Epithelial cell of proximal tubule (primary cell): ENCODE results near the gene CACNB4. TPM values are rescaled to one million over a fixed set of nuclear protein-coding genes. Genes with fewer than 3 reads are reported as not detected.
"Not testable (repeated sequence)": the region's sequence is repeated elsewhere in the genome, so short reads cannot be mapped to it uniquely, and the experiment has no call there.

Experiments
- DNase-seq: peaks from one replicate; pipeline ENCODE4 v3.0.0-alpha.2; 2011; ENCODE audit warnings: low read depth
- H3K4me3 ChIP-seq: 2 replicates; pipeline ENCODE4 v1.5.1; 2011; ENCODE audit warnings: low read depth, mild to moderate bottlenecking, low read length
- CTCF ChIP-seq: conservative IDR thresholded peaks from 2 replicates; pipeline ENCODE4 v1.5.1; 2012; ENCODE audit warnings: low read depth, mild to moderate bottlenecking, low read length
- total RNA-seq: library from RNA; depleted of rRNA; stranded (reverse); fragments of >200 nt; gene quantifications from 2 replicates; pipeline ENCODE4 v1.2.3, GENCODE V29; 2015

The CACNB4 gene
- total RNA-seq, 1 donor from 2014 or later = 0.52 TPM

DNA sequence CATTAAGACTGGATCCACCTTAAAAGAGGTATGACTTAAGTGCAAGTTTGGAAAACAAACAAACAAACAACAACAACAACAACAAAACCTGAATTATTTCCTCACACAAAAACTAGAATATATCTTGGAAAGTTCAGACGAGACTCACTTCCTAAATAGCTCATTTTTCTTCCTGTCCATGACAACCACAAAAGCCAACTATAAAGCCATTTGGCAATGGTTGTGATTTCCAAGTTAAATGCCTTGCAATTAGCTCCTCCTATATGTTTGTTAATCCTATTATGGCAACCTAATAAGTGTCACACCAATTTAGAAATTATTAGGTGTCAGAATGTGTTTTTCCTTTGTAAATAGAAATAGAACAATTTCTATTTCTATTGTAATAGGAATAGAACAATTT is 179.1 kb downstream of the CACNB4 start:
- H3K4me3 ChIP-seq = no peak overlapping the region
- no peak for DNase-seq
- no peak for TF ChIP-seq CTCF

DNA sequence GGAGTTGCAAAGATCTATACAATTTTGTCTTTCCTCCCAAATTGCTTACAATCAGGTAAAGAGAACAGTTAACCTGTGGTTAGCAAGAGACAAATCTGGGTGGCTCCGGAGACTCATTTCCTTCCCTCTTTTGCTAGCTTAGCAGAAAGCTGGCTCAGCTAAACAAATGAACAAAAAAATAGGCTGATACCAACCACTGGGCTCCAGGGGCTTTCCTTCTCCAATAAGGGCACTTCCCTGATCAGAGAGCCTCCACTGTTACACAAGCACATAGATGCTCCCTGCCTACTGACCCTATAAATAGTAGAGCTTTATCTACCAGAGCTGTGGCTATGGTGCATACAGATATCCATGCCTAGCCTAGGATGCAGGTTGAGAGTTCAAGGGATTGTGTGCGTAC is 180.5 kb downstream of the CACNB4 start:
- DNase-seq = no peak
- no peak overlapping the region for H3K4me3 ChIP-seq
- no peak for TF ChIP-seq CTCF

DNA sequence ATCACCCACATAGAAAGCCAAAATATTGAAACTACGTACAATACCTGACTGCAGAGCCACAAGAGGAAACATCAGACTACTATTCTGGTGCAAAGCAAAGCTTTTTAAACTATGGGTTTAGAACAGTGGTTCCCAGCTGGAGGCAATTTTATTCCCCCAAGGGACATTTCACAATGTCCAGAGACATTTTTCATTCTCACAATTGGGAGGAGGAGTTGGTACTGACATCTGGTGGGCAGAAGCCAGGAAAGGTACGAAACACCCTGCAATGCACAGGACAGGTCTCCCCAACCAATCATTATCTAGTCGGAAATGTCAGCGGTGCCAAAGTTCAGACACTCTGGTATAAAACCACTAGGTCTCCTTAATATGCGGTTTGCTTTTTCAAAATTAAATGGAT is 182.2 kb downstream of the CACNB4 start:
- H3K4me3 ChIP-seq = no peak overlapping the region
- no peak for DNase-seq
- no peak for TF ChIP-seq CTCF

DNA sequence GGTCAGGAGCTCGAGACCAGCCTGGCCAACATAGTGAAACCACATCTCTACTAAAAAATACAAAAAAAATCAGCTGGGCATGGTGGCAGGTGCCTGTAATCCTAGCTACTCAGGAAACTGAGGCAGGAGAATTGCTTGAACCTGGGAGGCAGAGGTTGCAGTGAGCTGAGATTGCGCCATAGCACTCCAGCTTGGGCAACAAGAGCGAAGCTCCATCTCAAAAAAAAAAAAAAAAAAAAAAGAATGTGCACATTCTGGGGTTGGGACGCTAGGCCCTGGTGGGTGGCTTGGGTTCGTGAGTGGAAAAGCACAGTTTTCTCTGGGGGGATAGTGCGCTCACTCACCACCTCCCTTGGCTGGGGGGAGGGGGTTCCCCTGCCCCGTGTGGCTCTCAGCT is 183.2 kb downstream of the CACNB4 start:
- H3K4me3 ChIP-seq, DNase-seq: not testable (repeated sequence)

DNA sequence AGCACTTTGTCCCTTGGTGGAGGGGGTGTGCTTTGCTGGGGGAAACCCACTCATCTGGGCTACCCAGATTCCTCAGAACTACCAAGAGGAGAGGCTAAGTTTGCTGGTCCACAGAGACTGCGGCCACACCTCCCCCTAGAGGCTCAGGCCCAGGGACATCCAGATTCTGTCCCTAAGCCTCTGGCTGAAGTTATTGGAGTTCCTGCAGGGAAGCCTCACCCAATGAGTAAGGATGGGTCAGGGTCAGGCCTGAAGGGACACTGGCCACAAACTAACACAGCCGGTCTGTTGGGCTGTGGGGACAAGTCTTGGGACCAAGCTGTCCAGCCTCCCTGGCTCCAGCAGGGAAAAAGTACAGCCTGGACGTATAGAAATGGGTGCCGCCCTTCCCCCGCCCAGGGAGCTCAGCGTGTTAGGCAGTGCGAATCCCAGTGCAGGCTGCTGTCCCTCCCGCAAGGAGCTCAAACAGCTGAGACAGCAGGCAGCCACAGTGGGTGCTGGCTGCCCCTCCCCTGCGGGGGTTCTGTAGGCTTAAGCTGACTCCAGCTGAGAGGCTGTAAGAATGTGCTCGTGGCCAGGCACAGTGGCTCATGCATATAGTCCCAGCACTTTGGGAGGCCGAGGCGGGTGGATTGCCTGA is 183.7 kb downstream of the CACNB4 start:
- no peak for DNase-seq
- H3K4me3 ChIP-seq = no peak overlapping the region
- TF ChIP-seq CTCF = no peak

- no peak overlapping the region for H3K4me3 ChIP-seq
- no peak for DNase-seq
- TF ChIP-seq CTCF = no peak
Observed at GRCh38 chr2:151908204-151908882, 190.5 kb downstream of the CACNB4 start.

DNA sequence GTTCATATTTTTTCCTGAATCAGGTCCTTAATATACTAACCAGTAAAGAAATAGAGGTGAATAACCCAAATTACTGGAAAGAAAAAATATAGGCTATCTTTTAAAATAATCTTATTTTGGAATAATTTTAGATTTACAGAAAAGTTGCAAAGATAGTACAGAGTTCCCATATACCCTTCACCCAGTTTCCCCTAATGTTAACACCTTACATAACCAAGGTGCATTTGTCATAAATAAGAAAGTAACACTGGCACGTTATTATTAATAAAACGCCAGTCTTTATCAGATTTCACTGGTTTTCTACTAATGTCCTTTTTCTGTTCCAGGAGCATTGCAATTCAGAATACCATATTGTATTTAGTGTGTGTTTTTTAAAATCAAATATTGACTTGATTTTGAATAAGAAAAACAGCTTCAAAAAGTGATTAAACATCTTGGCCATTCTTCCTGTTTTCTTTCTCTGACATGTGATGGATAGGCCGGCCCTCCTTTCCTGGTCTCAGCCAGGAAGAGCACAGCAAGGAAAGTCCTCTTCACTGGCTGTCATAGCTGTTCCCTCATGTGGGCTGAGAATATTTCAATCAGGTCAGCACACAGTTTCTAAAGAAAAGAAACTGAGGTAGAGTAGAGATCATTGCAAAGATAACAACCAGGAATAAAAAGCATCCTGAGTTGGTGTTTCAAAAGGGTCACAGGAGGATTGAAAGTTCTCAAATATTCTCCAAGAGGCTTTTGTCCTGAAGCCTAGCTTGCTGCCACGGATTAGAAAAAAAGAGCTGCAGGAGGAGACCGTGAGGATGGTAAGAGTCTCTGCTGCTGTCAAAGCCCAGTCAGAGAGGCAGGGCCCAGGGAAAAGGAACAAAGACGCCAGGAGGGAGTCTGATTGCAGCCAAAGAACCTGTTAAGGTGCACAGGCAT is 191.3 kb downstream of the CACNB4 start:
- TF ChIP-seq CTCF = no peak
- H3K4me3 ChIP-seq = no peak overlapping the region
- DNase-seq = no peak
